Measurements from ENCODE around the gene FAM110D.

FAM110D gene

DNA sequence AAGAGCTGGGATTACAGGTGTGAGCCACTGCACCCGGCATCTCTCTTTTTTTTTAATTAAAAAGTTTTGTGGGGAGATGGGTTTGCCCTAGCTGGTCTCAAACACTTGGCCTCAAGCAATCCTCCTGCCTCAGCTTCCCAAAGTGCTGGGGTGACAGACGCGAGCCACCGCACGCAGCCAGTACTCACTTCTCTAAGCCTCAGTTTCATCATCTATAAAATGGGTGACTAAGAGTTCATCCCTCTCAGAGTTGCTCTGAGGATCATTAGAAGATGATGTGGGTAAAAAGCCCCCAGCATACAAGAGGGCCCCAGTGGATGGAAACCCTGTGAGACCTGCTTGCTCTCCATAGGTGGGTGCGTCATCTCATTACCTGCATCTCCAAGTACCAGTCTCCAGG is 29.0 kb downstream of the FAM110D start:
- Histone ChIP-seq H3K27me3 (ENCODE audit: control insufficient read depth in 5 of 5, insufficient read depth in 4 of 5, low read length in 5 of 5) (peaks cover 0 to 3% (median 0%) of the 10 kb centered on the region in 5 donors), H3K9me3 (ENCODE audit: control insufficient read depth in 5 of 5, low read length in 5 of 5) (no peaks in the 10 kb centered on the region), H3K4me3 (ENCODE audit: low read depth in 1 of 5, low read length in 5 of 5) (no peak overlapping the region), H3K4me1 (ENCODE audit: control insufficient read depth in 5 of 5, insufficient read depth in 5 of 5, low read length in 5 of 5) (no peaks in the 10 kb centered on the region), H3K36me3 (ENCODE audit: control insufficient read depth in 5 of 5, insufficient read depth in 5 of 5, low read length in 5 of 5) (no peaks in the 10 kb centered on the region), H3K9ac (ENCODE audit: low read length in 5 of 5) (no peak overlapping the region), H3K27ac (ENCODE audit: low read depth, low read length) (no peak overlapping the region)

DNA sequence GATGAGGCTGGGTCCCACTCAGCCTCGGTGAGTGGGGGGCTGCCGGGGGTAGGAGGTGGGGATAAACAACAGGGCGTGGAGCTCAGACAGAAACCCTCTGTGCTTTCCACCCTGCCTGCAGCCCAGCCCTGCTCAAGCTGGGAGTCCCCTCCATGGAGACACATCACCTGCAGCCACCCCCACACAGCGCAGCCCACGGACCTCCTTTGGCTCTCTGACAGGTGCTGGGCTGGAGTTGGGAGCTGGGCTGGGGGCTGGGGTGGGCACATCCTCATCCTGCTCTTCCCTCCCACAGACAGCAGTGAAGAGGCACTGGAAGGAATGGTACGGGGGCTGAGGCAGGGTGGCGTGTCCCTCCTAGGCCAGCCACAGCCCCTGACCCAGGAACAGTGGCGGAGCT is 29.6 kb downstream of the FAM110D start:
- no peaks in the 10 kb centered on the region for H3K4me1 ChIP-seq (ENCODE audit: control insufficient read depth in 5 of 5, insufficient read depth in 5 of 5, low read length in 5 of 5)
- H3K36me3 ChIP-seq (ENCODE audit: control insufficient read depth in 5 of 5, insufficient read depth in 5 of 5, low read length in 5 of 5): no peaks in the 10 kb centered on the region
- H3K9ac ChIP-seq (ENCODE audit: low read length in 5 of 5): no peak overlapping the region
- H3K9me3 ChIP-seq (ENCODE audit: control insufficient read depth in 5 of 5, low read length in 5 of 5): no peaks in the 10 kb centered on the region
- no peak overlapping the region for H3K4me3 ChIP-seq (ENCODE audit: low read depth in 1 of 5, low read length in 5 of 5)
- H3K27me3 ChIP-seq (ENCODE audit: control insufficient read depth in 5 of 5, insufficient read depth in 4 of 5, low read length in 5 of 5): peaks cover 0 to 3% (median 0%) of the 10 kb centered on the region in 5 donors
- H3K27ac ChIP-seq (ENCODE audit: low read depth, low read length): no peak overlapping the region

- H3K4me1 ChIP-seq (ENCODE audit: control insufficient read depth in 5 of 5, insufficient read depth in 5 of 5, low read length in 5 of 5): no peaks in the 10 kb centered on the region
- no peak overlapping the region for H3K4me3 ChIP-seq (ENCODE audit: low read depth in 1 of 5, low read length in 5 of 5)
- H3K27ac ChIP-seq (ENCODE audit: low read depth, low read length): no peak overlapping the region
- H3K9ac ChIP-seq (ENCODE audit: low read length in 5 of 5): no peak overlapping the region
- H3K27me3 ChIP-seq (ENCODE audit: control insufficient read depth in 5 of 5, insufficient read depth in 4 of 5, low read length in 5 of 5): peaks cover 0 to 3% (median 0%) of the 10 kb centered on the region in 5 donors
- no peaks in the 10 kb centered on the region for H3K9me3 ChIP-seq (ENCODE audit: control insufficient read depth in 5 of 5, low read length in 5 of 5)
- H3K36me3 ChIP-seq (ENCODE audit: control insufficient read depth in 5 of 5, insufficient read depth in 5 of 5, low read length in 5 of 5): no peaks in the 10 kb centered on the region
These were observed 30.5 kb downstream of the FAM110D start for GRCh38 chr1:26189331-26189730.

GRCh38 chr1:26189751-26190275 is 30.9 kb downstream of the FAM110D start:
- no peak overlapping the region for H3K27ac ChIP-seq (ENCODE audit: low read depth, low read length)
- no peaks in the 10 kb centered on the region for H3K9me3 ChIP-seq (ENCODE audit: control insufficient read depth in 5 of 5, low read length in 5 of 5)
- no peaks in the 10 kb centered on the region for H3K4me1 ChIP-seq (ENCODE audit: control insufficient read depth in 5 of 5, insufficient read depth in 5 of 5, low read length in 5 of 5)
- peaks cover 0 to 3% (median 0%) of the 10 kb centered on the region in 5 donors for H3K27me3 ChIP-seq (ENCODE audit: control insufficient read depth in 5 of 5, insufficient read depth in 4 of 5, low read length in 5 of 5)
- no peak overlapping the region for H3K4me3 ChIP-seq (ENCODE audit: low read depth in 1 of 5, low read length in 5 of 5)
- no peaks in the 10 kb centered on the region for H3K36me3 ChIP-seq (ENCODE audit: control insufficient read depth in 5 of 5, insufficient read depth in 5 of 5, low read length in 5 of 5)
- H3K9ac ChIP-seq (ENCODE audit: low read length in 5 of 5): no peak overlapping the region

- no peaks in the 10 kb centered on the region for H3K4me1 ChIP-seq (ENCODE audit: control insufficient read depth in 5 of 5, insufficient read depth in 5 of 5, low read length in 5 of 5)
- H3K36me3 ChIP-seq (ENCODE audit: control insufficient read depth in 5 of 5, insufficient read depth in 5 of 5, low read length in 5 of 5): no peaks in the 10 kb centered on the region
- no peak within 1 kb of the TSS for H3K4me3 ChIP-seq (ENCODE audit: low read depth in 1 of 5, low read length in 5 of 5)
- no peak within 1 kb of the TSS for H3K9ac ChIP-seq (ENCODE audit: low read length in 5 of 5)
- no peak within 1 kb of the TSS for H3K27ac ChIP-seq (ENCODE audit: low read depth, low read length)
- no peaks in the 10 kb centered on the region for H3K9me3 ChIP-seq (ENCODE audit: control insufficient read depth in 5 of 5, low read length in 5 of 5)
- peaks cover 0 to 3% (median 0%) of the 10 kb centered on the region in 5 donors for H3K27me3 ChIP-seq (ENCODE audit: control insufficient read depth in 5 of 5, insufficient read depth in 4 of 5, low read length in 5 of 5)
These were observed 31.6 kb downstream of the FAM110D start, which contains the start of gene CATSPER4 for GRCh38 chr1:26190373-26190987. Gene CATSPER4 (plus strand): TSS chr1:26190602. CDS start chr1:26190628, 26 bp downstream.

DNA sequence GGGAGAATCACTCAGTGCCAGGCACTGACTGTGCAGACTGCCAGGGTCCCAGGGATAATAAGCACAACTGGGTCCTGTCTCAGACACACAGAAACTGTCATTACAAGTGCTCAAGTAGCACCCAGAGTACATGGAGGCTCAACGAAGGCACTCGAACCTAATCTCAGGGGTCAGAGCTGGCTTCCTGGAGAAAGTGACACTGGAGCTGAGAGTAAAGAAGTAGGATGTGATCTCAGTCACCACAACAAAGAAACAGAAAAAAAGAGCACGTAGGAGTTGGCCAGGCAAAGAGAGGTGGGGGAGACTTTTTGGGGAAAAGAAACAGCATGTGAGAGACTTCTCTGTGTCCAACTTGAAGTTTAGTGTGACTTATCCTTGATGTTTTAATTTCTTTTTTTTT is 32.9 kb downstream of the FAM110D start:
- H3K9me3 ChIP-seq (ENCODE audit: control insufficient read depth in 5 of 5, low read length in 5 of 5): no peaks in the 10 kb centered on the region
- no peaks in the 10 kb centered on the region for H3K36me3 ChIP-seq (ENCODE audit: control insufficient read depth in 5 of 5, insufficient read depth in 5 of 5, low read length in 5 of 5)
- H3K9ac ChIP-seq (ENCODE audit: low read length in 5 of 5): no peak overlapping the region
- peaks cover 0 to 3% (median 0%) of the 10 kb centered on the region in 5 donors for H3K27me3 ChIP-seq (ENCODE audit: control insufficient read depth in 5 of 5, insufficient read depth in 4 of 5, low read length in 5 of 5)
- no peak overlapping the region for H3K4me3 ChIP-seq (ENCODE audit: low read depth in 1 of 5, low read length in 5 of 5)
- no peak overlapping the region for H3K27ac ChIP-seq (ENCODE audit: low read depth, low read length)
- no peaks in the 10 kb centered on the region for H3K4me1 ChIP-seq (ENCODE audit: control insufficient read depth in 5 of 5, insufficient read depth in 5 of 5, low read length in 5 of 5)

GRCh38 chr1:26195805-26196204 is 36.9 kb downstream of the FAM110D start:
- peaks cover under 1 to 4% (median 3%) of the 10 kb centered on the region in 5 donors for H3K27me3 ChIP-seq (ENCODE audit: control insufficient read depth in 5 of 5, insufficient read depth in 4 of 5, low read length in 5 of 5)
- H3K9ac ChIP-seq (ENCODE audit: low read length in 5 of 5): no peak overlapping the region
- H3K4me1 ChIP-seq (ENCODE audit: control insufficient read depth in 5 of 5, insufficient read depth in 5 of 5, low read length in 5 of 5): peaks cover 0 to under 1% (median 0%) of the 10 kb centered on the region in 5 donors
- H3K4me3 ChIP-seq (ENCODE audit: low read depth in 1 of 5, low read length in 5 of 5): no peak overlapping the region
- H3K36me3 ChIP-seq (ENCODE audit: control insufficient read depth in 5 of 5, insufficient read depth in 5 of 5, low read length in 5 of 5): no peaks in the 10 kb centered on the region
- H3K9me3 ChIP-seq (ENCODE audit: control insufficient read depth in 5 of 5, low read length in 5 of 5): no peaks in the 10 kb centered on the region
- no peak overlapping the region for H3K27ac ChIP-seq (ENCODE audit: low read depth, low read length)

DNA sequence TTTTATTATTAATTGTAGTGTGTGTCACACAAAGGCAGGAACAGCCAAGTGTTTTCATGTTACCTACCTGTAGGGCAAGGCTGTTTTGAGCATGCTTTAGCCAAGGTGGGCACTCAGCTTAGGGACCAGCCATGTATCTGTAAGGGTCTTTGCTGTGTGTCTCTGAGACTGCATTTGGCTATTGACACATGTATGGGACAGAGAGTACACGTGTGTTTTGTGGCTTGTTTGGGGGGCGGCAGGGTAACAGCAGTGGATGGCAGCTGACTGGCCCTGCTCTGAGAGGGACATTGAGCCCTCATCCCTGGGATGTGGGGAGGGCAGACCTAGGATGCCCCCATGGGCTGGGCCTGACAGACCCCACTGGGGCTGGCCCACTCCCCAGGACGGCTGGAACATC is 38.4 kb downstream of the FAM110D start:
- Histone ChIP-seq H3K27ac (ENCODE audit: low read depth, low read length) (no peak overlapping the region), H3K9me3 (ENCODE audit: control insufficient read depth in 5 of 5, low read length in 5 of 5) (no peaks in the 10 kb centered on the region), H3K4me3 (ENCODE audit: low read depth in 1 of 5, low read length in 5 of 5) (no peak overlapping the region), H3K4me1 (ENCODE audit: control insufficient read depth in 5 of 5, insufficient read depth in 5 of 5, low read length in 5 of 5) (peaks cover 0 to 7% (median 6%) of the 10 kb centered on the region in 5 donors), H3K27me3 (ENCODE audit: control insufficient read depth in 5 of 5, insufficient read depth in 4 of 5, low read length in 5 of 5) (peaks cover 3 to 10% (median 8%) of the 10 kb centered on the region in 5 donors), H3K9ac (ENCODE audit: low read length in 5 of 5) (no peak overlapping the region), H3K36me3 (ENCODE audit: control insufficient read depth in 5 of 5, insufficient read depth in 5 of 5, low read length in 5 of 5) (no peaks in the 10 kb centered on the region)

DNA sequence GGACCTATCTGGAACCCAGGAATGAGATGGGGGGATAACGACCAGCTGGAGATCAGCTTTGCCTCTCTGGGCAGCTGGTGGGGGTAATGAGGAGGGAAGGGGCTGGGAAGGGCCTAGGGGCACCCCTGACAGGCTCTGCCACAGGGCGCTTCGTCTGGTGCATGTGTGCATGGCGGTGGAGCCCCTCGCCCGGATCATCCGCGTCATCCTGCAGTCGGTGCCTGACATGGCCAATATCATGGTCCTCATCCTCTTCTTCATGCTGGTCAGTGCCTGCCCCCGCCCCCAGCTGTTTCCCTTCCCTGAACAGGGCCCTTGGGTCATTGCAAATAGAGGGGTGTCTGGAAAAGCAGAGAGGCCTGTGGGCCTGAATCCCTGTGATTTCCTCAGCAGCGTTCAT is 38.9 kb downstream of the FAM110D start:
- no peak overlapping the region for H3K27ac ChIP-seq (ENCODE audit: low read depth, low read length)
- H3K9ac ChIP-seq (ENCODE audit: low read length in 5 of 5): no peak overlapping the region
- H3K27me3 ChIP-seq (ENCODE audit: control insufficient read depth in 5 of 5, insufficient read depth in 4 of 5, low read length in 5 of 5): peaks cover 3 to 14% (median 8%) of the 10 kb centered on the region in 5 donors
- H3K4me3 ChIP-seq (ENCODE audit: low read depth in 1 of 5, low read length in 5 of 5): no peak overlapping the region
- H3K9me3 ChIP-seq (ENCODE audit: control insufficient read depth in 5 of 5, low read length in 5 of 5): peaks cover 0 to 2% (median 0%) of the 10 kb centered on the region in 5 donors
- H3K36me3 ChIP-seq (ENCODE audit: control insufficient read depth in 5 of 5, insufficient read depth in 5 of 5, low read length in 5 of 5): no peaks in the 10 kb centered on the region
- peaks cover 0 to 7% (median 6%) of the 10 kb centered on the region in 5 donors for H3K4me1 ChIP-seq (ENCODE audit: control insufficient read depth in 5 of 5, insufficient read depth in 5 of 5, low read length in 5 of 5)

DNA sequence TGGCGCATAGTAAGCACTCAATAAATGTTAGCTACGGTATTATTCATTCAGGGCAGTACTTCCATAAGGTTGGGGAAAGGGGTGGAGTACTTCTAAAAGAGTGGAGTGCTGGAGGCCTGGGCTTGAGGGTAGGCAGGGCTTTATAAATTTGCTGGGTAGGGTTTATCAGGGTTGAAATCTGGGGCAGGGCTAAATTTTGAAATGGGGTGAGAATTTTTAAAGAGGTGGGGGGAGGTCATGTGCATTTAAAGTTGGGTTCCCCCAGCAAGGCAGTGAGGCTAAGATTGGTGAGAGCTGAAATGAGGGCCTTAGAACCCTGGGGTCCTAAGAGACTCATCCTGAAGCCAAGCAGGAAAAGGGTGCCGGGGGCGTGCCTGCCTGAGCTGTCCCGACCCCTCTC is 41.5 kb downstream of the FAM110D start:
- Histone ChIP-seq H3K4me3 (ENCODE audit: low read depth in 1 of 5, low read length in 5 of 5) (no peak overlapping the region), H3K36me3 (ENCODE audit: control insufficient read depth in 5 of 5, insufficient read depth in 5 of 5, low read length in 5 of 5) (no peaks in the 10 kb centered on the region), H3K4me1 (ENCODE audit: control insufficient read depth in 5 of 5, insufficient read depth in 5 of 5, low read length in 5 of 5) (peaks cover 0 to 7% (median 6%) of the 10 kb centered on the region in 5 donors), H3K9me3 (ENCODE audit: control insufficient read depth in 5 of 5, low read length in 5 of 5) (peaks cover 0 to 2% (median 0%) of the 10 kb centered on the region in 5 donors), H3K9ac (ENCODE audit: low read length in 5 of 5) (no peak overlapping the region), H3K27me3 (ENCODE audit: control insufficient read depth in 5 of 5, insufficient read depth in 4 of 5, low read length in 5 of 5) (peaks cover 11 to 23% (median 12%) of the 10 kb centered on the region in 5 donors), H3K27ac (ENCODE audit: low read depth, low read length) (no peak overlapping the region)

All from subcutaneous abdominal adipose tissue (tissue), 5 donors.